Measurements from ENCODE around the gene TMEM218. TPM values are rescaled to one million over a fixed set of nuclear protein-coding genes. Genes with fewer than 3 reads are reported as not detected.

The TMEM218 gene
- 19.0 TPM for total RNA-seq
- long read RNA-seq, full-length matches to known transcripts = 5 of 15 reads
- long read RNA-seq, partial matches to known transcripts = 0 of 15 reads
- long read RNA-seq, other reads (novel, unspliced or antisense) = 10 of 15 reads

DNA sequence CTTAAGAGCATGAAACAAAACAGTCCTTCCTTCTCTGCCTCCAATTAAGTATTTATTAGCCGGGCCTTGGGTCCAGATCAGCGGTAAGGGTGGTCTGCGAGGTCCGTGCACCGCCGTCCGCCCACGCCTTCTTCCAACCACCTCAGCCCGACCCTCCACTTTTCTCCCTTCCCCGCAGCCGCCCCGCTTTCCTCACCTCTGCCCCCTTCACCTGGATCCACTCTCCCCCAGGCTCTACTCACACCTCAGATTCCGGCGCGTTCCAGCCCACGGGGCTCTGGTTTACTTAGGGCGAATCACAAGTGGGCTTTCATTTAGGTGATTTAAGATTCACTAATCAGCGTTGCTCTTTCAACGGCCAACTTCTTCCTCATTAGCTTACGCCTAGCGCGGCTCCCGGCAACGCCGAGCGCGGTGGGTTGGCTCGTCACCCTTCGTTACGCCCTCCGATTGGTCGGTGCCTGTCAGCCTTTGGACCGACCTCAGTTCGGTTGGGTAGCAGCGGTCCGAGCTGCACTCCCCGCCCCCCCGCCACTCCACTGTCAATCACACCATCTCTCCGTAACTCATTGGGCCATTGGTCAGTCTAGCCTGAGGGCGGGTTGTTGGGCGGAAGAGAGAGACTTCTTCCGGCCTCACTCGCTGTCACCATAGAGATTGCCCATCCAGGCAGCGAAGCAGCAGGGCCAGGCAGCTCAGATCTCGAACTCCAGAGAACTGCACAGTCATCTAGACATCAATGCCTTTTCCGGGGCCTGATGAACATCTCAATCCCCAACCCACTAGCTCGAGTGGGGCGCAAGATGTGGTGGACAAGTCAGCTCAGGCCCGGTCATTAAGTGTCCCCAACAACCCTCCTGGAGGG is at the start of gene TMEM218:
Gene TMEM218, minus strand, starts transcription at position 284 of the 865 bp plus-strand sequence. CDS start 9,385 bp downstream, outside the sequence.
- peak within 1 kb of the TSS; percentile 78 for H3K4me3 ChIP-seq
- H3K27me3 ChIP-seq = no peaks in the 10 kb centered on the region
- H3K9me3 ChIP-seq = no peaks in the 10 kb centered on the region
- H3K4me1 ChIP-seq = peaks cover 5% of the 10 kb centered on the region
- TF ChIP-seq, protein P1, sequence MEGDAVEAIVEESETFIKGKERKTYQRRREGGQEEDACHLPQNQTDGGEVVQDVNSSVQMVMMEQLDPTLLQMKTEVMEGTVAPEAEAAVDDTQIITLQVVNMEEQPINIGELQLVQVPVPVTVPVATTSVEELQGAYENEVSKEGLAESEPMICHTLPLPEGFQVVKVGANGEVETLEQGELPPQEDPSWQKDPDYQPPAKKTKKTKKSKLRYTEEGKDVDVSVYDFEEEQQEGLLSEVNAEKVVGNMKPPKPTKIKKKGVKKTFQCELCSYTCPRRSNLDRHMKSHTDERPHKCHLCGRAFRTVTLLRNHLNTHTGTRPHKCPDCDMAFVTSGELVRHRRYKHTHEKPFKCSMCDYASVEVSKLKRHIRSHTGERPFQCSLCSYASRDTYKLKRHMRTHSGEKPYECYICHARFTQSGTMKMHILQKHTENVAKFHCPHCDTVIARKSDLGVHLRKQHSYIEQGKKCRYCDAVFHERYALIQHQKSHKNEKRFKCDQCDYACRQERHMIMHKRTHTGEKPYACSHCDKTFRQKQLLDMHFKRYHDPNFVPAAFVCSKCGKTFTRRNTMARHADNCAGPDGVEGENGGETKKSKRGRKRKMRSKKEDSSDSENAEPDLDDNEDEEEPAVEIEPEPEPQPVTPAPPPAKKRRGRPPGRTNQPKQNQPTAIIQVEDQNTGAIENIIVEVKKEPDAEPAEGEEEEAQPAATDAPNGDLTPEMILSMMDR (IDR thresholded peaks at IDR 0.05) = no peak
- H3K36me3 ChIP-seq = no peaks in the 10 kb centered on the region
- DNase-seq (peak; percentile 99), ATAC-seq (peak; percentile 100)
- intact Hi-C loops (cut with DNase I) = no loop called here
- H3K27ac ChIP-seq = peak within 1 kb of the TSS; percentile 74

DNA sequence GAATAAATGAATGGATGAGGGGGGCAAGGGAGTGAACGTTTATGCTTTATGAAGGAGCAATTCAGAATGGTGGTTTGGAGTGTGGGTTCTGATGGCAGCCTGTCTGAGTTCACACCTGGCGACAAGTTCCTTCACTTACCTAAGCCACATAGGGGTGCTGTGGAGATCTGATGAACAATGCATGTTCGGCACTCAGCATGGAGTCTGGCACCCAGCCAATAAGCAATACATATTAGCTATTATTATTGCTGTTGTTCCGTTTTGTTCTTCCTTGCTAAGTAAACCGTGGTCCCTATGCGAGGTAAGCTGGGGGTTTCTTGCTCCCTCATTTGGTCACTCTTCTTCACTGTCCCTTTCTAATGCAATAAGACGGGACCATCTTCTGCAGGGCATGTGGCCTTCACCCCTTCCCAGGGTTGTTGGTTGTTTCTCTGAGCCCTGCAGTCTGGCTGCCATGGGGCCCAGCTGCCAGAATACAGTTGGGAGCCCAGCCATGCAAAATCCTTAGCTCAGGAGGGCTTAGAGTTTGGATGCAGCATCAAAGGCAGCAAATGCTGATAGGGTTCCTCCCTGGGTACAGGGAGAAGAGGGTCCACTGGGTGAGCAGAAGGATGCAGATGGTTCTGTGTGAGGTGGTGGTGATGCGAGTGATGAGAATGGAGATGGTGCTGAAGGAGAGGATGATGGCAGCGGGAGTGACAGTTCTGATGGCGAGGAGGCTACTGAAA is 46.7 kb upstream of the TMEM218 start:
- intact Hi-C loops (cut with DNase I) = no loop called here
- H3K27me3 ChIP-seq = peaks cover 14% of the 10 kb centered on the region
- no peak overlapping the region for H3K27ac ChIP-seq
- no peak overlapping the region for H3K4me3 ChIP-seq
- no peaks in the 10 kb centered on the region for H3K9me3 ChIP-seq
- H3K36me3 ChIP-seq = no peaks in the 10 kb centered on the region
- DNase-seq (no peak), ATAC-seq (no peak)
- TF ChIP-seq, protein P1 (IDR thresholded peaks at IDR 0.05) = no peak
- H3K4me1 ChIP-seq = no peaks in the 10 kb centered on the region

DNA sequence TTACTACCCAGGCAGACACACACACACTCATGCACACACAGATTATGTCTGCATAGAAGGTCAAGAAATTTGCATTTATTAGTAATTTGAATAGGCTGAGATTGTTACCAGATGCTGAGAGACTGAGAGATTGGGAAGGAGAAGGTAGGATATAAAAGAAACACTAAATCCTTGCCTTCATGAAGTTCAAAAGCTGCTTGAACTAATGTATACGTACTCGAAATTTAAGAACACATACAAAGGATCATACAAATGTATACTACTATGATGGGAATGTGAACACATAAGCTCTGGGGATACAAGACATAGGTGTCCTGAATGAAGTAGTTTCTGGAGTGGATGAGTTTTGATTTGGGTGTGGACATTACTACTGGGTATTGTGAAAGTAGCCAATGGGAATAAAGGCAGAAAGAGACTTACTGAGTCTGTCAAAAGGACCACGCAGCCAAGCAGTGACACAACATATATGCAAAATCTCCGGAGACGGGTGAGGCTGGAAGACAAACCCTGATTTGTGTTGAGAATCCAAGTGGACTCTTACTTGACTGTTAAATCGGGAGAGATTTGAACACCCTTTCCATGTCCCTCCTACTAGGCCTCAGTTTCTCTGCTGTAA is 45.8 kb upstream of the TMEM218 start:
- H3K27me3 ChIP-seq = peaks cover 13% of the 10 kb centered on the region
- TF ChIP-seq, protein P1 (IDR thresholded peaks at IDR 0.05) = no peak
- H3K4me1 ChIP-seq = no peaks in the 10 kb centered on the region
- DNase-seq (no peak), ATAC-seq (no peak)
- intact Hi-C loops (cut with DNase I) = no loop called here
- no peaks in the 10 kb centered on the region for H3K36me3 ChIP-seq
- H3K9me3 ChIP-seq = no peaks in the 10 kb centered on the region
- H3K27ac ChIP-seq = no peak overlapping the region
- no peak overlapping the region for H3K4me3 ChIP-seq

DNA sequence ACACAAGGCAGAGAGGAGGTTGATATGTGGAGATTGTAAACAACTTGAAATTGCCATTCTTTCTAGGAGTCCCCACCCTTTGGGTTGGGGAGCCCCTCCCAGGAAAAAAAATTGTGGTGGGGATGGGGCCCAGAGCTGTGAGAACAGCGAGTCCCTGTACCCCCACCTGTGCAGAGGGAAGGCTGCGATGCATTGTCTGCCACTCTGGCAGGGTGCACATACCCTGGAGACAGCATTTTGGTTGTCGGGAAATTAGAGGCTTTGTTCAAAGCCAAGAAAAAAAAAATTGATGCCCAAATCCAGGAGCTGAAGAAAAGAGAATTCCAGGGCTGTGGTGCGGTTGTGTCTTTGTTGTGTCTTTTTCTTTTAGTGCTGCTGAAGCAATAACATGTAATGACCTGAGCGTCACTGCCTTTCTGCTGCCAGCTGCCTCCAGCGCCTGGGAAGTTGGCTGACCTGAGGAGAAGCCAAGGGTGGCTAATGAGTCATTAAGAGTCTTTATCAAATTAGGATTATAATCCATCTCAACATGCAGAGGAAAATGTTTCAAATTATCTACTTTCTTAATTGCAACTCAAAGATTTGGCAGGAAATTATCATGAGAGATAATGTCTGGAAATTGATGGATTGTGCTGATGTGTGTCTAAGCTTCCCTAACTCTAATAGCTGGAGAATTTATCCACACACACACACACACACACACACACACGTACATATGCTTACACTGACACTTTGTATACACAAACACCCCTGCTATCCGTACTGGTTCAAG is 45.1 kb upstream of the TMEM218 start:
- DNase-seq (no peak), ATAC-seq (no peak)
- Histone ChIP-seq H3K4me3 (no peak overlapping the region), H3K27me3 (peaks cover 13% of the 10 kb centered on the region), H3K9me3 (no peaks in the 10 kb centered on the region), H3K4me1 (no peaks in the 10 kb centered on the region), H3K36me3 (no peaks in the 10 kb centered on the region), H3K27ac (no peak overlapping the region)
- intact Hi-C loops (cut with DNase I) = no loop called here
- TF ChIP-seq, protein P1 (IDR thresholded peaks at IDR 0.05) = no peak

DNA sequence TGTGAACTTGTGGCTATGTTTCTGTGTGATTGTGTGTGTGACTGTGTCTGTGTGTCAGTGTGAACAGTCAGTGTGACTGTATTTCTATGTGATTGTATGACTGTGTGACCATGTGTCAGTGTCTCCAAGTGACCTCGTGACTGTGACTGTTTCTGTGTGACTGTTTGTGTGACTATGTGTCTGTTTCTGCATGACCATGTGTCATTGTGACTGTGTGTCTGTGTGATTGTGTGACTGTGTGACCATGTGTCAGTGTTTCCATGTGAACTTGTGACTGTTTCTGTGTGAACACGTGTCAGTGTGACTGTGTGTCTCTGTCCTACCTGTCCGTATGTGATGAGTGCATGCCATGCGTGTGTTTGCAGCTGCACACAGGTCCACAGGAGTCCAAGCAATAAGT is 44.3 kb upstream of the TMEM218 start:
- intact Hi-C loops (cut with DNase I) = no loop called here
- Histone ChIP-seq H3K4me1 (no peaks in the 10 kb centered on the region), H3K4me3 (no peak overlapping the region), H3K27me3 (peaks cover 13% of the 10 kb centered on the region), H3K36me3 (no peaks in the 10 kb centered on the region), H3K27ac (no peak overlapping the region), H3K9me3 (no peaks in the 10 kb centered on the region)
- no peak for ATAC-seq
- TF ChIP-seq, protein P1 (IDR thresholded peaks at IDR 0.05) = no peak
- DNase-seq = no peak
